Measurements from ENCODE around the gene ANKRD2.
"Not testable (repeated sequence)": the region's sequence is repeated elsewhere in the genome, so short reads cannot be mapped to it uniquely, and the experiment has no call there.

Gene ANKRD2

DNA sequence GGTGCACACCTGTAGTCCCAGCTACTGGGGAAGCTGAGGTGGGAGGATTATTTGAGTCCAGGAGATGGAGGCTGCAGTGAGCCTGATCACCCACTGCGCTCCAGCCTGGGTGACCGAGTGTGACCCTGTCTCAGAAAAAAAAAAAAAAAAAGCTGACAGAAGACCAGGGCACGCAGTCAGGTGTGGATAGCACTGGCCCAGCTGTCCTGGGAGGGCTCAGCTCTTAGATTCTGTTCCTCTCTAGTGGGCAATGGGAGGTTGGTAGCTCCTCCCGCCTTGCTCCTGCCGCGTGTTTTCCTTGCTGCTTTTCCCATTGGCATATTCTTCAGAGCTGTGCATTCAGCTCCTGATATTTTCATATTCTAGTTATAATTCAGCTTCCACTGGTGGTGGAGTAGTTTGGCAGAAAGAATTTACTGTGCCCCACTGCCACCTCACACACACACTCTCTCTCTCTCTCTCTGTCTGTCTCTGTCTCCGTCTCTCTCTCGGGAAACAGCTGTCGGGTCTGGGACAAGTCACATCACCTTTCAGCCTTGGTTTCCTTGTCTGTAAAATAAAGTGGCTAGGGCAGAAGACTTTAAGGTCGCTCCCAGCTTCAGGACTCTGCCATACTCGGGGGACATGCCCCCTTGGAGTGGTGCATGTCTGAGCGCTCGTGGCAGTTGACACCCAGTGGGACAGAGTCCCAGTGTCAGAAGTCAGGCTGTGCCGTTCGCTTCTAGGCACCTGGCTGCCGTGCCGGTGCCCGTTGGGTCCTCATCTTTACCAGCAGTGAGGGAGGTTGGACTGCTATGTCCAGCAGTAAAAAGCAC lies 25.9 kb upstream of the ANKRD2 start:
- DNase-seq (ENCODE audit: low spot score), result no peak

DNA sequence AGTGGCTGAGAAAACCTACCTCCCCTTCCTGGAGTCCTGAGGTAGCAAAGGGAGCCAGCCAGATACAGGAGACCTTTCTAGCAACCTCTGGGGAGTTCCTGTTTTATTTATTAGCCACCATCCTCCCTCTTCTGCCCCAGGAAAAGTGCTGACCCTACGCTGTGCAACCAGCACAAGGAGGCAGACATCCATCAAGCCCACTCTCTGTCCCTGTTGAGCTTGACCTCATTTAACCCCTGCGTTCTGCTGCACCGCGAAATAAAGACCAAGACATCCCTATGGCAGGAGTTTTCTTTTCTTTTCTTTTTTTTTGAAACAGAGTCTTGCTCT lies 25.3 kb upstream of the ANKRD2 start:
- DNase-seq (ENCODE audit: low spot score), result no peak

DNA sequence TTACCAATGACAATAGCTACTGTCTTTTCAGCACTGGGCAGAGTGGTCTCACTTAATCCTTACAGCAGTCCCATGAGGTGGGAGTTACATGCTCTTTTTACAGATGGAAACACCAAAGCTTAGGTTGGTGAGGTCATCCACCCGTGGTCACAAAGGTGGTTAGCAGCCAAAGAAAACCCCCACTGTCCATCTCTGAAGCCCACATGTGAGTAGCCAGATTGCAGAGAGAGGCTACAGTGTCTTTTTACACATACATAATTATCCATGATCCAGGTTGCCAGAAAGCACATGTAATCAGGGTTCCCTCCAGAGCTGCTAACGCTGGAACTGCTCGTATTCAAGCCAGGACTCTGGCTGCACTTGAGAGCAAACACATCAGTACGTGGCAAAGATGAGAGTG lies 24.6 kb upstream of the ANKRD2 start:
- no peak for DNase-seq (ENCODE audit: low spot score)

DNA sequence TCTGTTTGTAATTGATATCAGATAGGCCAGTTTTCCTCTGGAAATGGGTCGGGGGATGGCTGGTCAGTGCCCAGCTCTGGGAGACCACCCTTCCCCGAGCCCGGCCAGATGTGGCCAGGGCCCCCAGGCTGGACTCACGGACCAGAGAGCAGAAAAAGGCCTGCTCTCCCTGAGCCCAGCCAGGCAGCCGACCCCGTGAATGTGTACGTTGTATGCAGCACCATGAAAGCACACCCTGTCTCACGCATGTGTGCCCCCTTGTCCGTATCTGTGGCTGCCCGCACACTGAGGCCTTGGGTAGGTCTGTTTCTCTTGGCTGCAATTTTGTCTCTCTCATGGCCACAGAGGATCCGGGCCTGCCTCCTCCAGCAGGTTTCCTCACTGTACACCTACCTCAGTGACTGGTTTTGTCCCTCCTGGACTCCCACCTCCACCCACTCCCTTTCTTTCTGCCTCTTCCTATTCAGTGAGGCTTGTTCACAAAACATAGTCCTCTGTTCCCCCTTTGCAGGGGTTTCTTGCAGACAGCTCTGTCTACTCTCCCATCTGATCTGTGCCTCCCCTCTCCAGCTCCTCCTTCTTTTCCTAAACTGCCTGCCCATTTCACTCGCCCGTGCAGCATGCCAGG lies 23.6 kb upstream of the ANKRD2 start:
- DNase-seq (ENCODE audit: low spot score), result no peak

DNA sequence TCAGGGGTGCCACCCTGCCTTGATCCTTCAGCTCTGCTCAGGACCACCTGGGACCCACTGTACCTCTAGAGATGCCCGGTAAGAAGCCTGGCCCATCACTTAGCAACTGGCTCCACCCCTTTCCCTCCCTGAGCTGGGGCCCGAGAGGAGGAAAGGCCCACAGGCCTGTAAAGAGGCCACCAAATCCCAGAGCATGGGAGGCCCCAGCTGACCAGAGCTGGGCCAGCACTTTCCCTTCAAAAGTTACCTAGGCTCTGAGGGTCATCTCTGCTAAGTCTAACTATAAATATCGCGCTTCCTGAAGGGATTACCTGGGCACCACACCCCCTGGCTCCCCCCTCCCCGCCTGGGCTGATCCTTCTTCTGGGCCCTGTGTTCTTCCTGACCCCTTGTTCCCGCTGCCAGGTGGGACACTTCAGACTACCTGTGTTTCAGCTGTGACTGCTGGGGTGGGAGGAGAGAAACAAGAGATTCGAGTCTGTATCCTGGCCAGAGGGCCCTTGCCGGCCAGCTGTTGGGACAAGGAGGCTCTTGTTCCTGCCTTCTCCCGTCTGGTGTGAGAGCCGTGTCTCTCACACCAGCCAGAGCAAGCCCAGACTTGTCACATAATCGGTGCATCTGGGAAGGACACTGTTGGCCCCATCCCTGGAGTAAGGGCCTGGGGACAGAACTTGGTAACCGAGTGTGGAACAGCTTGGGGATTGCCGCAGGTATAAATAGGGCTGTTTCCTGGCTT lies 22.8 kb upstream of the ANKRD2 start:
- peak; percentile 97 for DNase-seq (ENCODE audit: low spot score)

DNA sequence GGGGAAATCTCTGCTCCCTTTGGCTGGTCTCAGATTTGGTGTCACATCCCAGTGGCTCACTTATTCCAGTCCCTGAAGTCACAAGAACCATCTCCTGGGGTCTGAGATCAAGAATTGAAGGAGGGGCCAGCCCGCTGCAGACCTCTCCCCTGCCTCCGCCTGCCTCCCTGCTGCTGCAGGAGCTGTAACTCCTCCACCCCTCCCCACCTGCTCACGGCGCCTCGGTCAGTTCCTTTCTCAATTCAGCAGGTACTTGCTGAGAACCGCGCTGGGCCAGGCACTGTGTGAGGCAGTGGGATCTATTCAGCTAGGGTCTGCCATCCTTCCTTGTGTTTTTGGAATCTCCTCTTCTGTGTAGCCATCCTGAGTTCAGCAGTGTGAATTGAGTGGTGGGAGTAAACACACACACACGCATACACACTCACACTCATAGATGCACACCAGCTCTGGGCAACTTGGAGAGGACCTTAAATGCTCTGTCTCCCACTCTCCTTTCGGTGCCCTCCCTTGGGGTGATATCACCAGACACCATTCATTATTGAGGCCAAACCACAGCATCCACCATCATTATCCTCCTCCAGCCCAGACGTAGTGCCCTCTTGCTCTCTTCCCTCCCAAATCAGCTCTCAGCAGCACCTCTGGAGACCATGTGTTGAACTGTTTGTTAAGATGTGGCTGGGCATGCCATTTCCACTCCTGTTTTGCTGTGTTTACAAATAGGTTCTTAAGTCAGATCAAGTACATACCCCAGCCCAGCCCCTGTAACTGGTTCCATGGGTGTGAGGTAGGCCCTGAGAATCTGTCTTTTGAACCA lies 22.0 kb upstream of the ANKRD2 start:
- no peak for DNase-seq (ENCODE audit: low spot score)

DNA sequence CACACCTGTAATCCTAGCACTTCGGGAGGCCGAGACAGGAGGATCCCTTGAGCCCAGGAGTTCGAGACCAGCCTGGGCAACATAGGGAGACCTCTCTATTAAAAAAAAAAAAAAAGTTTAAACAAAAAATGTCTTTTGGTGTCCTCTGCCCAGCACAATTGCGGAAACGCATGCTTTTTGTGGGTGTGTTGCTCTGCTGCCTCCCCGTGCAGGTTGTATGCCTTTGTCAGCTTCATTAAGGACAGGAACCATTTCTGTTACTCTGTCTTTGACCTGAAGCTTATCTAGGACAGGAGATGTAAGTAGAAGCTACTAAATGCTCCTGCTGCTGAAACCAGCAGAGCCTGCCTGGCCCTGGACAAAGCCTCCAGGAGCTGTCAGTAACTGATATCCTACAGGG lies 21.3 kb upstream of the ANKRD2 start:
- DNase-seq (ENCODE audit: low spot score), result no peak

DNA sequence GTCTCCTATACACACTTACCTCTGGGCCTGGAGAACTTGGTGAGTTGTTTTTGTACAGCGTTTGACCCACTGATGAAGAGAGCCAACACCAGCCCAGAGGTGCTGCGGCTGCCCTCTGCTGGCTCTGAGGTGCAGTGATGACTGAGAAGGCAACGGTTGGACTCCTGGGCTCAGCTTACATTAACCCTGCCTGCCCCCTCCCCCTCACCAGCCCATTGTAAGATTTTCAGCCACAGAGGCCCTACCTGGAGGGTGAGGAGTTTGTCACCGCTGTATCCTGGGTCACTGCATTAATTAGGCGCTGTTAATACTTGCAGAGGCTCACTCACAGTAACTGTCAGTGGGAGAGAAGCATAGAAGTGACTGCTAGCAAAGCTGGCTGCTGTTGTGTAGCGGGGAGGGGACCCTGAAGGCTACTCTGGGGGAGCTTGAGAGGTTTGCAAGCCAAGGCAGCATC lies 19.0 kb upstream of the ANKRD2 start:
- peak; percentile 81 for DNase-seq (ENCODE audit: low spot score)

DNA sequence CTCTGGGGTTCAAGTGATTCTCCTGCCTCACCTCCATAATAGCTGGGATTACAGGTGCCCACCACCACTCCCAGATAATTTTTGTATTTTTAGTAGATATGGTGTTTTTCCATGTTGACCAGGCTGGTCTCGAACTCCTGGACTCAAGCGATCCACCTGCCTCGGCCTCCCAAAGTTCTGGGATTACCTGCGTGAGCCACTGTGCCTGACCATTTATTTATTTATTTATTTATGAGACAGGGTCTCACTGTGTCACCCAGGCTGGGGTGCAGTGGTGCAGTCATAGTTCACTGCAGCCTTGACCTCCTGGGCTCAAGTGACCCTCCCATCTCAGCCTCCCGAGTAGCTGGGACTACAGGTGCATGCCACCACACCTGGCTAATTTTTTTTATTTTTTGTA lies 18.2 kb upstream of the ANKRD2 start:
- DNase-seq (ENCODE audit: low spot score), result not testable (repeated sequence)

DNA sequence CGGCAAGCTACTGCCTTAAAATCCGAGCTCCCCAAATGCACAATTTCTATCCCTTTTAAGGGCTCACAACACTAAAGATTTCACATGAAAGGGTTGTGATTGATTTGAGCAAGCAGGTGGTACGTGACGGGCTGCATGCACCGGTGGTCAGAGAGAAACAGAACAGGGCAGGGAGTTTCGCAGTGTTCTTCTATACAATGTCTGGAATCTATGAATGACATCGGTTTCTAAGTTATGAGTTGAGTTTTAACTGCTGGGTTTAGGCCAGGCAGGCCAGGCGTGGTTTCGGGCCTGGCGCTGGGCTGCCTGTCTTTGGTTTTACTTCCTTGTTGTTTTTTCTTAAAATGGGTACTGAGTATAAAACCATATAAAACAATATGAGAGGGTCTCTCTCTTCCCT lies 17.0 kb upstream of the ANKRD2 start:
- not testable (repeated sequence) for DNase-seq (ENCODE audit: low spot score)

DNA sequence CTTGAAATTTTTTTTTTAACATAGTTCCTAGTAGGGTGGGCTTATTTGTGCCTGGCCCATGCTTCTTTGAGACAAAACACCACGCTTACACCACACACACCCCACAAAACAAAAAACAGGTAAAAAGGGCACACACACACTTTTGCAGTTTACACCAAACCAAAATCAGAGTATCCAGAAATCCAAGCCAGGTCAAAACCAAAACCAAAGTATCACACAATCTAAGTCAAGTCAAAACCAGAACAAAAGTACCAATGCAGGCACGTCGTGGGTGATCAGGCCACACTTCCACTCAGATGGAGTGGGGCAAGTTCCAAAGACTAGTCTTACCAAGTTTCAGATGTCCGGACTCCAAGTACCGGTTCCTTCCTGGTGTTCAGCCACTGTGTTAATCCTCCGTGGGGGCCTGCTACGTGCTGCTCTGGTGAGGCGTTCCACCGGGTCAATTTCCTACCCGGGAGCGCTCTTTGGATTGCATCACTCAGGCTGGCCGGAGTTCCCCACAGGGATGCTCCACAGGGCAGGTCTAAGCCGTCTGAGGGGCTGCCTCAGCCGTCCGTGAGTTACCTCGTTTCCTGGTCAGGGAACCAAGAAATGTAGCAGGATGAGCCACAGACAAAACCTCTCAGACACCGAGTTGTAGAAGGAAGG lies 11.7 kb upstream of the ANKRD2 start:
- DNase-seq (ENCODE audit: low spot score), result not testable (repeated sequence)

DNA sequence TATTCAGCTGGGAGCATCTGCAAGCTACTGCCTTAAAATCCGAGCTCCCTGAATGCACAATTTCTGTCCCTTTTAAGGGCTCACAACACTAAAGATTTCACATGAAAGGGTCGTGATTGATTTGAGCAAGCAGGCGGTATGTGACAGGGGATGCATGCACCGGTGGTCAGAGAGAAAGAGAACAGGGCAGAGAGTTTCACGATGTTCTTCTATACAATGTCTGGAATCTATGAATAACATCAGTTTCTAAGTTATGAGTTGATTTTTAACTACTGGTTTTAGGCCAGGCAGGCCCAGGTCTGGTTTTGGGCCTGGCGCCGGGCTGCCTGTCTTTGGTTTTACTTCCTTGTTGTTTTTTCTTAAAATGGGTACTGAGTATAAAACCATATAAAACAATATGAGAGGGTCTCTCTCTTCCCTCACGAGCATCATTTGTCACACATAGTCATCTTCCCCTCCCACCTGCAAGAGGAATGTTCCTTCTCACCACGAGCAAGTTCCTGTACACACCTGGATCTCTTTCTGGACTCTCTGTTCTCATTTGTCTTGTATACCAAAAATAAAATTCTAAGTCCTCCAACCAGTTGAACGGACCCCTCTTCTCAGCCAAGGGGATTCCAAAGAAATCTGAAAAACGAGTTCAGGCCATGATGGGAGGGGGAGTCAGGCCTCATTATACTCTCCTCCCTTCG lies 11.0 kb upstream of the ANKRD2 start:
- not testable (repeated sequence) for DNase-seq (ENCODE audit: low spot score)

DNA sequence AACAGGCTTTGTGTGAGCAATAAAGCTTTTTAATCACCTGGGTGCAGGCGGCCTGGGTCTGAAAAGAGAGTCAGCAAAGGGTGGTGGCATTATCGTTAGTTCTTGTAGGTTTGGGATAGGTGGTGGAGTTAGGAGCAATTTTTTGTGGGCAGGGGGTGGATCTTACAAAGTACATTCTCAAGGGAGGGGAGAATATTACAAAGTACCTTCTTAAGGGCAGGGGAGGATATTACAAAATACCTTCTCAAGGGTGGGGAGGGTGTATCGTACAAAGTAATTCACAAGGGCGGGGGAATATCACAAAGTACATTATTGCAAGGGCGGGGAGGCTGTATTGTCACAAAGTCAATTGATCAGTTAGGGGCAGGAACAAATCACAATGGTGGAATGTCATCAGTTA lies 10.2 kb upstream of the ANKRD2 start:
- DNase-seq (ENCODE audit: low spot score), result not testable (repeated sequence)

DNA sequence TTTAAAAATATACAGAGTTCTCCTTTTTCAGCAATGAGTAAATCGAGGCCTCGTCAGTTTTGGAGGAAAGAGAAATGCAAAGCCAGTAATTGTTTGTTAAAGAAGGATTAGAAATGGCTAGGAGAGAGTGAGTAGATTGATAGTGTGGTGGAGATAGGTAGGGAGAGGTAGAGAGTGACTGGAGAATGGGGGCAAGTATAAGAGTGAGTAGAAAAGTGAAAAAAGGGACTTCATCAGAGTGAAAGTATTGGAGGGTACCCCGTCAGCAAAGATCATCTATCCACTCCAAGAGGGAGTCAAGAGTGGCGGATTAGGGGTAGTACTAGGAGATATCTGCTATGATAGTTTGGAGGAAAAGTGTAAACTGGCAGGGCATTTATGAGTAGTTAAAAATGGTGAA lies 9.2 kb upstream of the ANKRD2 start:
- no peak for DNase-seq (ENCODE audit: low spot score)

DNA sequence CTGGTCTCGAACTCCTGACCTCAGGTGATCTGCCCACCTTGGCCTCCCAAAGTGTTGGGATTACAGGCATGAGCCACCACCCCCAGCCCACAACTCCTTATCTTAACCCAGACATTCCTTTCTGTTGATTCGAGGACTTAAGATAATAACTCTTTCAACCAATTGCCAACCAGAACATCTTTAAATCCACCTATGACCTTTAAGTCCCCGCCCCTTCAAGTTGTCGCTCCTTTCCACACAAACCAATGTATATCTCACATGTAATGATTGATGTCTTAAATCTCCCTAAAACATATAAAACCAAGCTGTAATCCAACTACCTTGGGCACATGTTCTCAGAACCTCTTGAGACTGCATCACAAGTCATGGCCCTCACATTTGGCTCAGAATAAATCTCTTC lies 7.8 kb upstream of the ANKRD2 start:
- DNase-seq (ENCODE audit: low spot score), result no peak

DNA sequence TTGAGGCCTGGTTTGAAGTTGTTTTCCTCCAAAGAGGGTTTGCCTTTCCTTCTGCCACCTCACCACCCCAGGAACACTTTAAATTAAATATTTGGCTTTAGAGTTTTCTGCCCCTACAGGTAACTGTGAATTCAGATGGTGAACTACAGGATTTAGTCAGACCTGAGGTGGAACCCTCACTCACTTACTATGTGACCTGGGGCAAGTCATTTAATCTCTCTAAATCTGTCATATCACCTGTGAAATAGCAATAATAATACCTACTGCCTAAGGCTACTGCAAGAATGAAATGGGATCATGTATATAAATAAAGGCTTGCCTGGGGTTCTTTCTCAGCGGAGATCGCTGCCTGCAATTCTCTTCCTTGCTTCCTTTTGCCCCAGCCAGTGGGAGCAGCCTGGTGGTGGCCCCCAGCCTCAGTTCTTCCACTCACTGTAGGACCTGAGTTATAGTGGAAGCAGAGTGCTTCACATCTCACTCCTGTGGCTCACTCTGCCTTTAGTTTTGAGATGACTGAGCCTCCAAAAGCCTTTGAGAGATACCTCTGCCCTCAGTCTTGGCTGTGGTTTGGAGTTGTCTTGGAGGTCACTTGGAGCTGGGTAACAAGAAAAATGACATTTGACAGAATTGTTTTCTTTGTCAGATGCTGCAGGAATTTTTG lies 6.1 kb upstream of the ANKRD2 start:
- no peak for DNase-seq (ENCODE audit: low spot score)

DNA sequence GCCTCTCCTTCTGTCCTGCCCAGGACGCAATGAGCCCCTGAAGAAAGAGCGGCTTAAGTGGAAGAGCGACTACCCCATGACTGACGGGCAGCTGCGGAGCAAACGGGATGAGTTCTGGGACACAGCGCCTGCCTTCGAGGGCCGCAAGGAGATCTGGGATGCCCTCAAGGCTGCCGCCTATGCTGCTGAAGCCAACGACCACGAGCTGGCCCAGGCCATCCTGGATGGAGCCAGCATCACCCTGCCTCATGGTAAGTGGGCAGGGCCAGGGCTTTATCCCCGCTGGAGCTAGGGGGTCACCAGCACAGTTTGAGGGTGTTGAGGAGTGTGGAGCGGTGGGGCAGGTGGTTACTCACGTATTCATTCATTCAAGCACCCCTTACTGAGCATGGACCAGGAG lies 4.7 kb upstream of the ANKRD2 start:
- no peak for DNase-seq (ENCODE audit: low spot score)

DNA sequence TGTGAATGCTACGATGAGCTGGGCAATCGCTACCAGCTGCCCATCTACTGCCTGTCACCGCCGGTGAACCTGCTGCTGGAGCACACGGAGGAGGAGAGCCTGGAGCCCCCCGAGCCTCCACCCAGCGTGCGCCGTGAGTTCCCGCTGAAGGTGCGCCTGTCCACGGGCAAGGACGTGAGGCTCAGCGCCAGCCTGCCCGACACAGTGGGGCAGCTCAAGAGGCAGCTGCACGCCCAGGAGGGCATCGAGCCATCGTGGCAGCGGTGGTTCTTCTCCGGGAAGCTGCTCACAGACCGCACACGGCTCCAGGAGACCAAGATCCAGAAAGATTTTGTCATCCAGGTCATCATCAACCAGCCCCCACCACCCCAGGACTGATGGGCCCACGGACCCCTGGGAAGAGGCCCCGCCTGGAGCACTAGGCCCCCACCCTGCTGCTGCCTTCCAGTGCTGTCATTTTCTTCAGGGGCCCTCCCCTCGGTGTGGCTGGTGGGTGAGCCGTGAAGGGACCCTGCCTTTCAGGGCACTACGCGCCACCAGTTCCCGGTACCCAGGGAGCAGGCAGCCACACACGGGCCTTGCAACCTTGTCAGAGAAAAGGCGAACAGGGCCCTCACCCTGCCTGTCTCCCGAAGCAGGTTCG lies 2.3 kb upstream of the ANKRD2 start:
- no peak for DNase-seq (ENCODE audit: low spot score)

DNA sequence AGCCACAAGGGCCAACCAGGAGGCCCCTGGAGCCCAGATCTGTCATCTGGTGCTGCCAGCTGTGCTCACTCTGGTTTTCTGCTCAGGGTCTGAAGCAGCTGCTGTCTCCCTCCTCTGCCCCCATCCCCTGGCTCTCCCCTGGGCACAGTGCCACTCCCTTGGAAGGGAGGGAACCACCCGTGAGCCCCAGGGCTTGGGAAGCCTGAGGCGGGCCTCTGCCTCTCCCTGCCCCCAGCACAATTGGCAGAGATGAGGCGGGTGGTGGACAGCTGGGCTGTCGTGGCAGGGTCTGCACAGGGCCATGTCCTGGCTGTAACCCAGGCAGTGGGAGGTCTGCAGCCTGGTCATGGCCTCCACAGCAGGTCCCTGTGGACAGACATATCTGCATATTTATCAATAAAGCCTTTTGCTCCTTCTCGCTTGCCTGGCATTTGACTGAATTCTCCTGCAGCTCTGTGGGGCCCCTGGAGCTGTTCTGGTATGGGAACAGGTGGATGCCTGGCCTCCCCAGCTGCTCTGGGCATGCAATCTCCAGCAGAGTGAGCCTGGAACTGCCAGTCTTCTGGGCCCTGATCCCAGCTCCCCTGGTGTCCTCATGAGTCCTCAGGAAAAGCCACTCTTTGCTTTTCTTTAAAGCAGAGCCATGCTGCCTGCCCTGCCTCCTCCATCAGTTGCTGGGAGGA lies 1.6 kb upstream of the ANKRD2 start:
- DNase-seq (ENCODE audit: low spot score), result no peak

Data from pons (tissue), 1 donor.